ENCODE data around the gene ZBTB4.

GRCh38 chr17:7442142-7442541 lies 37.3 kb downstream of the ZBTB4 start:
- TF ChIP-seq CTCF (conservative IDR thresholded peaks at IDR 0.05; ENCODE audit: low read depth, low read length) (no peak), EZH2 (IDR thresholded peaks at IDR 0.05; ENCODE audit: borderline replicate concordance, low read depth, low read length, poor library complexity, severe bottlenecking) (no peak)

Data from A673 (cell line).